Raji (cell line): ENCODE data around the gene KDM6B.

Experiments
- POLR2A ChIP-seq: IDR thresholded peaks from 2 replicates; pipeline ENCODE4 v1.6.1; 2011; ENCODE audit warnings: low read depth, low read length, control low read depth; ENCODE audit not compliant: insufficient read depth

Gene KDM6B

GRCh38 chr17:7835814-7836595 lies 2.0 kb downstream of the KDM6B start:
- peak; percentile 70; the same call in 1 of the 2 replicates for TF ChIP-seq POLR2A

- peak; percentile 50 for TF ChIP-seq POLR2A
Observed at GRCh38 chr17:7836596-7837407, 2.8 kb downstream of the KDM6B start.

GRCh38 chr17:7837408-7838088 lies 3.5 kb downstream of the KDM6B start:
- peak; percentile 61; the same call in 1 of the 2 replicates for TF ChIP-seq POLR2A

- peak; percentile 53 for TF ChIP-seq POLR2A
Observed at GRCh38 chr17:7838090-7839075, 4.4 kb downstream of the KDM6B start.

GRCh38 chr17:7839190-7839875 lies 5.3 kb downstream of the KDM6B start:
- TF ChIP-seq POLR2A: no peak; the same call in 1 of the 2 replicates

GRCh38 chr17:7839876-7840261 lies 5.9 kb downstream of the KDM6B start:
- no peak for TF ChIP-seq POLR2A

GRCh38 chr17:7840441-7840840 lies 6.4 kb downstream of the KDM6B start:
- TF ChIP-seq POLR2A: no peak

GRCh38 chr17:7840875-7841274 lies 6.9 kb downstream of the KDM6B start:
- TF ChIP-seq POLR2A: no peak

- peak; percentile 61 for TF ChIP-seq POLR2A
Observed at GRCh38 chr17:7841396-7841914, 7.4 kb downstream of the KDM6B start.

GRCh38 chr17:7841915-7842379 lies 7.9 kb downstream of the KDM6B start:
- peak; percentile 59; the same call in 1 of the 2 replicates for TF ChIP-seq POLR2A

GRCh38 chr17:7842380-7843256 lies 8.6 kb downstream of the KDM6B start:
- TF ChIP-seq POLR2A: peak; percentile 64

GRCh38 chr17:7843257-7843535 lies 9.2 kb downstream of the KDM6B start:
- TF ChIP-seq POLR2A: no peak; the same call in 1 of the 2 replicates
